Renal pelvis (tissue), 4 donors: ENCODE results near the gene PTPN5. TPM values are rescaled to one million over a fixed set of nuclear protein-coding genes. Genes with fewer than 3 reads are reported as not detected.

Experiments used
- DNase-seq: peaks from one replicate; pipeline ENCODE4 v3.0.0-alpha.2; 2013
- polyA plus RNA-seq, 3 donors: library from polyadenylated mRNA; unstranded; fragments of 120-200 nt; gene quantifications; one replicate each; pipeline ENCODE4 v1.2.1, GENCODE V29; 2013; ENCODE audit not compliant: insufficient read length in 3 of 3

PTPN5 gene
- polyA plus RNA-seq, 3 donors, result 0.46 to 1.3 (median 0.58) TPM

DNA sequence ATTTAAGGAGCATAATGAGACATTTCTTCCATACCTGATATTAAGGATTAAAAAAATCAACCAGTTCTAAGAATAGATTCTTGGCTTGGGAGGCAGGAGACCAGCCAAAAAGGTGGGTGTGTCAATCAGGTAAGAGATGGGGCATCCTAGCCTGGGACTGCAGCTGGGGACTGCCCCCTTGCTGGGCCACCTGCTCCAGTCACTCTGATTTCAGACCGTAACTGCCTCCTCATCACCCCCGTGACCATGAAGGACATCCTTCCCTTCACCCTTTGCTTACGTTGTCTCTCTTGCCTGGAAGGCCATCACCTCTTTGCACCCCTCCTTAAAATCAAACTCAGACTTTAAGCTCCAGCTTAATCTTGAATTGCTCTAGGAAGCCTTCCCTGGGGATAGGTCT, 17.9 kb downstream of the PTPN5 start:
- no peak for DNase-seq

DNA sequence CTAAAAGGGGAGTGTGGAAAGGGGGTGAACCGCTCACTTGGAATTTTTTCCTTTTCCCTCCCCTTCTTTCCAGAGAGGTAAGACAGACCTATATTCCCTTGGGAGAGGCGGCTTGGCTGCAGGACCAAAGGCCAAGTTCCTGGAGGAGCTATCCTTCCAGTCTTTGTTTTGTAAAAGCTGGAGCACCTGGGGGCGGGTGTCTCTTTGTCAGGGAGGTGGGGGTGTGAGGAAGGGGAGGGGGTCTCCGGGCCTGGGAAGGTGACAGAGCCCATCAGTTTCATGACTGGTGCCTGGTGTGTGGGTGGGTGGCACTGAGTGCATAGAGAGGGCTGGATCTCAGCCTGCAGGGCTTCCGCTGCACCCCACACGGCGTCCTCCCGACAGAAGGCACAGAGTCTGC, 18.5 kb downstream of the PTPN5 start:
- DNase-seq, result no peak

GRCh38 chr11:18772211-18772610, 19.4 kb downstream of the PTPN5 start:
- DNase-seq, result no peak

- no peak for DNase-seq
Measured at GRCh38 chr11:18771266-18772035, 20.1 kb downstream of the PTPN5 start.

DNA sequence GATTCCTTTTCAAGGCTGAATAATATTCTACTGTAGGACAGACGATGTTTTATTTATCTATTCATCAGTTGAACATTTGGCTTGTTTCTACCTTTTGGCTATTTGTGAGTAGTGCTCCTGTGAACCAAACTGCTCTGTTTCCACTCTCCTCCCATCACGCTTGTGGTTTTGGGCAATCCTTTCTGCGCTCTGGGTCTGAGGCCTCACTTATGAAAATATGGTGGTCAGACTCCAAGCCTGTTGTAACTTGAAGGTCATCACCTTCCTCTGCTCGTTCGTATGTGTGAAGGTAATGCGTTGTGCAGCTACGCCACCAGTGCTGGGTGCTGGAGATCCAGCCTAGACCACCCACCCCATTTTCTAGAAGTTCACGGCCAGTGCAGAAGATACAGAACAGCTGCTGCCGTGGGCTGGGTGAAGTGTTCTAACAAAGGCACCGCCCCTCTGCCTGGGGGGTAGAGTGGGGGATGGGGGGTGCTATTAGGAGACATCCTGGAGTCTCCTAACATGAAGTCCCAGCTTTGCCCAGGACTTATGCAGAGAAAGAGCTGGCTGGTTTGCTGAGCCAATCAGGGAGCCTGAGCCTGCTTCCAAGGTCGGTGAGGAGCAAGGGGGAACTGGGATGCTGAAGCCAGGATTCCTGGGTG, 21.0 kb downstream of the PTPN5 start:
- no peak for DNase-seq

- DNase-seq, result no peak
Measured at GRCh38 chr11:18769802-18770456, 21.7 kb downstream of the PTPN5 start.

- DNase-seq, result no peak
Measured at GRCh38 chr11:18768978-18769377, 22.6 kb downstream of the PTPN5 start.

- no peak for DNase-seq
Measured at GRCh38 chr11:18768472-18768901, 23.1 kb downstream of the PTPN5 start.

GRCh38 chr11:18766015-18766414, 25.6 kb downstream of the PTPN5 start:
- no peak for DNase-seq

GRCh38 chr11:18765554-18765953, 26.0 kb downstream of the PTPN5 start:
- no peak for DNase-seq

- DNase-seq, result no peak
Measured at GRCh38 chr11:18761741-18762140, 29.9 kb downstream of the PTPN5 start.

DNA sequence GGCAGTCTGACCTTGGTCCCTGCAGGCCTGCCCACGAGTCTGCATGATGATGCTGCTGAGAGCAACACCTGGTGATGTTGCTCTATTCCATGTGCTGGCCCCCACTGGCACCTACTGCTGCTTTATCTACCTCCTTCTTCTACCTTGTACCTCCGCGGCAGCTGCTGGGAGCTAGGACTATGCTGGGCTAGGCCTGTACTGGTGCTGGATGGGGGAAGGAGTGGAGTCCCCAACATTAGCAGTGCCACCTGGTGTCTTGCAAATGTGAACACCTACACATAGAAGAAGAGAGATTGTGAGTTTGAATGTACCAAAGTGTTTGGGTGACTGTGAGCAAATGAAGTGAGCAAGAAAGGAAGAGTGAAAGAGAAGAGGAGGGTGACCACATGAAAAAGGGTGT, 30.5 kb downstream of the PTPN5 start:
- DNase-seq, result no peak

GRCh38 chr11:18757811-18758210, 33.8 kb downstream of the PTPN5 start:
- peak; percentile 11 for DNase-seq

DNA sequence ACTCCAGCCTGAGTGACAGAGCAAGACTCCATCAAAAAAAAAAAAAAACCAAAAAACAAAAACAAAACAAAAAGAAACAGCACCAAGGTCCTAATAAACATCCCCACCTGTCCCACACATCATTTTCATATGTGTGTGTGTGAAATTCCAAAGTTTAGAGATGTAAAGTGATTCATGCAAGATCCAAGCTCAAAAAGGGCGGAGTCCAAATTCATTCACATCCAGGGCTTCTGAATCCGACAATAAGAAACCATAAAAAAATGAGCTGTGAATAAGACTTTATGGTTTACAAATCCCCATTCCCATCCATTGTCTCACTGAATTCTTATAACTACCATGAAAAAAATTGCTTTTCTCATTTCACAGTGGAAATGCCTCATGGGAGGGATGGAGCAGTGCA, 34.7 kb downstream of the PTPN5 start:
- no peak for DNase-seq

DNA sequence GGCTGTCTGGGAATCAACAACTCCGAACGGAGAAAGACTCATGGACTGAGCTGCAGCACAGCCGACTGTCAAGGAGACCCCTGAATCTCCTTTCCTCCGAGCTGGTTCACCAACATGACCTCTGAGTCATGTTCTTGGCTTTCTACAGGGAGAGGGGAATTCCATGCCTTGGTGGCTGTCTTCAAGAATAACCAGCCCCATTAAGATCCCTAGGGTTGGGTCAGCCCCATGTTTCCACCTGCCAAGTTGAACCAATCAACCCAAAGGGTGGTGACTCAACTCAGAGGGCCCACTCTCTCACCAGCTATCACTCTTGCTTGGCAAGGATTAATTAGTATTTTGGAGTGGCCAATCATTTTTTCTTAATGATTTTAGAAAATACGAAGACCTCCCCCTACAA, 37.3 kb downstream of the PTPN5 start:
- no peak for DNase-seq

GRCh38 chr11:18752502-18752901, 39.1 kb downstream of the PTPN5 start:
- no peak for DNase-seq

DNA sequence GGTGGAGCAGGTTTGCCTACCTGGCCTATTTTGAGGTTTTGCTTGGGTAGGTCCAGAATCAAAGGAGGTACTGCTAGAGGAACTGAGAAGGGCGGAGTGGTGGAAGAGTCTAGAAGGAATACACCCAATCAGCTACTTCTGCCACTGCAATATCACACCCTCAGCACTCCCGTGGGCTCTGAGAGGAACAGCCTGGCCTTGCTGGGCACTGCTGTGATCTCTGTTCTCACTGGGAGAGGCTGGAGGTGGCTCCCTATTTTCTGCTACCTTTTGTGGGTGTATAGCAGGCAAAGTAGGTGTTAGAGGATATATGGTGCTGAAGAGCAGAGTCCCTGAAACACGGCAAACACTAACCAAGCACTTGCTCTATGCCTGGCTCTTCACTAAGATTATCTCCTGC, 40.7 kb downstream of the PTPN5 start:
- no peak for DNase-seq

- no peak for DNase-seq
Measured at GRCh38 chr11:18749681-18750319, 41.8 kb downstream of the PTPN5 start.

DNA sequence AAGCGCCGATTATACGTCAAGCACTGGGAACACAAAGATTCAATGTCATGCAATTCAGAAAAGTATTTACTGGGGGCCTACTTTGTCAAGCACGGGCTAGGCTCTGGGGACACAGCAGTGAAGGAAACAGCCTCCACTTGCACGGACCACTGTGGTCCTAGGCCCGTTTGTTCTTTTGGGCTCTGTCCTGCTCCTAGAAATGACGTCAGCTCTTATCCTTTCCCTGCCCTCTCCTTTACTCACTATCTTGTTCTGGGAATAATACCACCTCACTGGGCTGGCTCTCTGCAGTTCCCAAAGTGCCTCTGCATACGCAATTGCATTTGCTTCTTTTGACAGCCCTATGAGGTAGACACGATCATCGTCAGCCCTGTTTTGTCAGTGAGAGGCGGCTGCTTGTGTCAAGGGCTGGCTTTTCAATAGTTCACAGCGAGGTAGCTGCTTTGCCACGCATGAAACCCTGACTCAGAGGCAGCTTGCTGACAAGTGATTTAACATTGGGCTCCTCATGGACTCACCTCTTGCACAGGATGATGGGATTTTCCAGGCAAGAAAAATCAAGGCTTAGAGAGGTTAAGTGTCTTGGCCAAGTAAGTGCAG, 42.7 kb downstream of the PTPN5 start:
- DNase-seq, result no peak

GRCh38 chr11:18745251-18745650, 46.3 kb downstream of the PTPN5 start:
- DNase-seq, result no peak

DNA sequence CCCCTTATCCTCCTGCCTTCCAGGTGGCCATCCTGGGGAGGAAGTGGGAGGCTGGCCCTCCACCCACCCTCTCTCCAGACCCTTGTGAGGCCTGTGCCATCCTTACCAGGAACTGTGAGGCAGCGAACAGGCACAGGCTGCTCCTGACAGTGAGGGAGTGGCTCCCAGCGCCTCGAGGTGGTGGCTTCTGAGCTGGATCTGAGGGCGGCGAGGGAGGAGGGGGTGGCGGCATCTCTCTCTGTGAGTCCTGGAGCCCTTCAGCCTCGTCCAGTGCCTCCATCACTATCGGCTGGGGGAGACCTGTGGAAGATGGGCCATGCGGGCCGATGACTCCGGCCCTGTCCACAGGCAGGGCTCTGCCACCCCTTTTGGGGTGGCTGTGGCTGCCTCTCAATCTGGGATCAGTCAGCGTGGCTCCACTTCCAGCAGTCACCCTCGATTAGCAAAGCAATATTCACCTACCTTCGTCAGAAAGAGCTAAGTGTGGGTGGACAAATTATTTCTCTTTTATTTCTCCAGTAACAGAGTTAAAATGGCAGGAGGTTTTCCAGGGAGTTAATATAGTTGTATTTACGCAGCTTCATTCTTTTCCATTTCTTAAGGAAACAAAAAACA, 47.6 kb downstream of the PTPN5 start:
- no peak for DNase-seq

DNA sequence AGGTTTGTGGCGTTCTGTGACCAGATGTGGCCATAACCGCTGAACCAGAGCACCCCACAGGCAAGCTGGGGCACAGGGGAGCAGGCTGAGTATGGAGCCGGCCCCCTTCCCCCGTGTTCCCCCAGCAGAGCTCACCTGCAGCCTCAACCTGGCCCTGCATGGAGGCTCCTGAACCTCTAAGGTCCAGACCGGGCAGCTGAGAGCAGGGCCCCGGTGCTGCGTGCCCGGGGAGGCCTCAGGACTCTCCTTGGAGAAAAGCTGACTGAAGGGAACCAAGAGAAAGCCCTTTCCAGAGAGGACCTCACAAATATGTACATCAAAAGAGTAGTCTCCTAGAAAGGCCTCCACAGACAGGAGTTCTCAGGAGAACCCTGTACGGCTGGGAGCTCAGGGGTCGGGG, 48.2 kb downstream of the PTPN5 start:
- DNase-seq, result no peak
